GM21737 (cell line): ENCODE measurements around the gene ALG1.

Experiments used
- ATAC-seq: cut with Tn5 transposase; IDR thresholded peaks from one replicate; pipeline ENCODE4 v1.9.1; 2021; ENCODE audit warnings: mild to moderate bottlenecking, moderate library complexity; ENCODE audit not compliant: unreplicated experiment

ALG1 gene, protein sequence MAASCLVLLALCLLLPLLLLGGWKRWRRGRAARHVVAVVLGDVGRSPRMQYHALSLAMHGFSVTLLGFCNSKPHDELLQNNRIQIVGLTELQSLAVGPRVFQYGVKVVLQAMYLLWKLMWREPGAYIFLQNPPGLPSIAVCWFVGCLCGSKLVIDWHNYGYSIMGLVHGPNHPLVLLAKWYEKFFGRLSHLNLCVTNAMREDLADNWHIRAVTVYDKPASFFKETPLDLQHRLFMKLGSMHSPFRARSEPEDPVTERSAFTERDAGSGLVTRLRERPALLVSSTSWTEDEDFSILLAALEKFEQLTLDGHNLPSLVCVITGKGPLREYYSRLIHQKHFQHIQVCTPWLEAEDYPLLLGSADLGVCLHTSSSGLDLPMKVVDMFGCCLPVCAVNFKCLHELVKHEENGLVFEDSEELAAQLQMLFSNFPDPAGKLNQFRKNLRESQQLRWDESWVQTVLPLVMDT

DNA sequence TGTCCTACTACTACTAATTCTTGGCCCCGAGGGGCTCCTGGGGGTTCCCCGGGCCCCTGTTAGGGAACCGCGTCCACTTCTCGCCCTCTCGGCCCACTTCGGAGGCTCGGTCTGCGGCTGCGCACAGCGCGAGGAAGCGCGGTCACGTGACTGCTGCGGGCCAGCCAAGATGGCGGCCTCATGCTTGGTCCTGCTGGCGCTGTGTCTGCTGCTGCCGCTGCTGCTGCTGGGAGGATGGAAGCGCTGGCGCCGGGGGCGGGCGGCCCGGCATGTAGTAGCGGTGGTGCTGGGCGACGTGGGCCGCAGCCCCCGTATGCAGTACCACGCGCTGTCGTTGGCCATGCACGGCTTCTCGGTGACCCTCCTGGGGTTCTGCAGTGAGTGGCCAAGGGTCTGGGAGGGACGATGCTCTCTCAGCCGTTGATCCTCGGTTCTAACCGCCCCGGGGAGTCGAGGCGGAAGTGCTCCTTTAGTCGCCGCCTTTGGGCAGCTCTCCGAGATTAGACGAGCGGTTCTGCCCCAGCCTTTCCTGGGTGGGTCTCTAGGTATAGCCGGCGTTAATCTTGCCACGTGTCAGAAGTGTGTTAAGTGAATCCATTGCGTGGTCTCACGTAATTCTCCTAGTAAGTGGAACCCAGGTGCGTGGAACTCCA lies at the start of gene ALG1:
ALG1 (plus strand) TSS at position 163 of the 653 bp plus-strand sequence; CDS start at position 170, 7 bp downstream.
- ATAC-seq = peak; percentile 78

DNA sequence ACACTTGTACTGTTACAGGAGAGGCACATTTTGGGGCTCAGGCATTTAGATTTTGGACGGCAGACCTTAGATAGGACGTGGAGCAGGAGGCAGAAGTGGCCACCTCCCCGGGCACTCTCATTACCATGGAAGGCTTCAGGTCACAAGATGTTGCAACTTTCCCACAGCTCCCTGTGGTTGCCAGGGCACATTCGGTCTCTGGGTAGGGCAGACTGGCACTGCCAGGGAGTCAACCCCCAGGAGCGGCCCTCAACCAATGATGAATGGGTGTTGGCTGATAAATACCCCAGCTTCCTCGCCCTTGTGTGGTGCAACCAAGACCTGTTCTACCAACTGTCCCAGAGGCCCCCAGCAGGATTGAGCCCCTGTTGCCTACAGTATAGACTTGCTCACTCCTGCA lies 49.1 kb upstream of the ALG1 start:
- no peak for ATAC-seq

DNA sequence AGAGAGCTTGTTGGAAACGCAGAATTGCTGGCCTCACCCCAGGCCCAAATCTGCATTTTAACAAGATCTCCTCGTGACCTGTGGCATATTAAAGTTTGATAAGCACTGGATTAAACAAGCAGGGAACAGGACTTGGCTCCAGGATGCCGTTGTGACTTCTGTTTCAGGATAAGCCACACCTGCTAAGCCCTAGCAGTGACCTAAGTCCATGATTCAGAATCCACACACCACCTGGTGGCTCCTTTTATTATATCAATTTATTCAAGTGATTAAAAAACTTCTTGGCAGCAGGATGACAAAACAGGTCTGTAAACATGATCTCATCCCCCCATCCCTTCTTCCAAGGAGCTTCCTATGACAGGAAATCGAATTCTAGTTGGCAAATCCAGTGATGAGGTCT lies 47.0 kb upstream of the ALG1 start:
- ATAC-seq = no peak

DNA sequence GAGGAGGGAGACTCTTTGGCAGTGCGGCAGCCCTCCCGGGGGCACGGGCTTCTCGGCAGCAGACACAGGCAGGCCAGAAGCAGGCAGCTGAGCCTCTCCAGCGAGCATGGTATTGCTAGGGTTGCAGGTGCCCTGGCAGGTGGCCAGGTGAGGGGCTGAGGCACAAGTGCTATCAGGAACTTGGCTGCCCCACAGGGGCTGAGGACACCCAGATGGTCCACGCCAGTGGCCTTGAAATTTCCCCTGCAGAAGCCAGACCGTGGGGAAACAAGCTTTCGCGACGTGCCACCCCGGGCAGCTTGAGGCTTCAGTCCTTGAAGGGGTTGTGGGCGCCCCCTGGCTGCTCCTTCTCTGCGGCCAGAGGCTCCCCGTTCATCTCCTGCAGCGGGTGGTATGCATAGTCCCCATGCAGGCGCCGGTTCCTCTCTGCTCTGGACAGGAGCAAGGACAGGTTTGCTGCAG lies 46.4 kb upstream of the ALG1 start:
- ATAC-seq = no peak

DNA sequence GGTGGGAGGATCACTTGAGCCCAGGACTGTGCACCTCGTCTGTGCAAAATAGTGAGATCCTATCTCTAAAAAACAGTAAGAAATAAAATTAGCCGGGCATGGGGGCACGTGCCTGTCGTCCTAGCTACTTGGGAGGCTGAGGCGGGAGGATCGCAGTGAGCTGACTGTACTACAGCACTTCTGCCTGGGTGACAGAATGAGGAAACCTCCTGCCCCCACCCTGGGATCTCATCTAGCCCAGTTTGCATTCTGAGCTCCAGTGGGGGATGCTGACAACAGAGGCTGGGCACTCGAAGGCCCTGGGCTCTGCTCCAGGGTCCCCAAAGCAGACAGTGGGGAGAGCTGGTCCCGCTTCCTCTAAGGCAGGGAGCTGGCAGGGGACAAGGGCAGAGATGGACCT lies 45.0 kb upstream of the ALG1 start:
- ATAC-seq = no peak

DNA sequence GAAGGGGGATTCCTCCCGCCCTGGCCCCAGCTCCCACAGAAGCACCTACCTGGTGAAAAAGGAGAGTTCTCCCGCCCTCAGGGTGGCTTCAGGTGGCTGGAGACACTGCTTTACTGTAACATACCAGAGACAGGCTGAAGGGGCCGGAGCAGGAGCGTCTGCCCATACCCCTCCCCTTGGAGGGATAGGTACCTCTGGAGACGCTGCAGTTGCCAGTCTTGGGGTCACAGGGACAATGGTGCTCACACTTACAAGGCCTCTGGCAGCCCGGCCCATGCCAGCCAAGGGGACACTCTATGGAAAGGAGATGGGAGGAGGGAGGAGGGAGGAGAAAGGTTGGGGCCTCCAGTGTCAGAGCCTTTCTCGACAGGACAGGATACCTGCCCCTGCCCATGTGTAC lies 44.6 kb upstream of the ALG1 start:
- no peak for ATAC-seq

DNA sequence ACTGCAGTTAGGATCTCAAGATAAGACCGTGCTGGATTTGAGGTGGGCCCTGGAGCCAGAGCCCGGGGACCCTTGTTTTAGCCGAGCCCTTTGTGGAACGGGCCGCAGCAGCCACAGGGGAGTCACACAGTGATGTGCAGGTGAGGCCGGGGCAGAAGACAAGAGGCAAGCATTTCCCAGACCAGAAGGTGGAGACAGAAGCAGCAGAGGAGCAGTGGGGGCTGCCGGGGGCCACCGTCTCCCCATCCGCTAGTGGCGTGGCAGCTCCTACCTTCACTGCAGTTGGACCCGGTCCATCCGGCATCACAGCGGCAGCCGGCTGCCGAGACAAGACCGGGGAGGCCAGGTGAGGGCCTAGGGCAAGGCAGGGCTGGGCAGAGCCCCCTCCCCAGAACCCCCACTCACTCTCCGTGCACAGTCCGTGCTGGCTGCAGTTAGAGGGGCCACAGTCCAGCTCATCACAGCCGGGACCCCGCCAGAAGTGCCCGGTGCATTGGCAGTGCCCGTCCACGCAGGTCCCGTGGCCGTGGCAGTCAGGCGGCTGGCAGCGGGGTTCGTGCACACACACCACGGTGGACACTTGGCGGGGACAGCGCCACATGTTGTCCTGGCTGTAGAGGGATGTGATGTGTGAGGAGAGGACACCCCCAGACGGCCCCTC lies 43.9 kb upstream of the ALG1 start:
- no peak for ATAC-seq

DNA sequence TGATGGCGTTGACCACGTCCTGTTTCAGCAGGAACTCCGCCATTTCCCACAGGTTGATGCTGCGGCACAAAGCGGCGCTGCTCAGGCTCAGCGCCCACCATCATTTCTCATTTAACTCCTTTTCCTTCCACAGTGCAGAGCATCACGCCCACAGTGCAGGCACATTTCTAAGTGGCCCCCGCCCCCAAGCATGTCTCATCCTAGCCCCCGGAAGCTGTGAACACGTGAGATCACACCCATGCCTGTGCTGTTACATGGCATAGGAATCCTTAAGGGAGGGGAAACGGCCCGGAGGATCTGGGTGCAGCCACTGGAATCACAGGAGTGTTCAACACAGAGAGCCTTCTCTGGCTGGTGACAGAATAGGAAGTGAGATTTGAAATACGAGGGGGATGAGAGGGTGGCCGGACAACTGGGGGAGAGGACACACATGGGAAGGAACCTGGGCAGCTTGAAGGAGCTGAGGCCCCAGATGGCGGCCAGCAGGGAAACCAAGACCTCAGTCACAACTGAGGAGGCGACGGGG lies 42.6 kb upstream of the ALG1 start:
- no peak for ATAC-seq

DNA sequence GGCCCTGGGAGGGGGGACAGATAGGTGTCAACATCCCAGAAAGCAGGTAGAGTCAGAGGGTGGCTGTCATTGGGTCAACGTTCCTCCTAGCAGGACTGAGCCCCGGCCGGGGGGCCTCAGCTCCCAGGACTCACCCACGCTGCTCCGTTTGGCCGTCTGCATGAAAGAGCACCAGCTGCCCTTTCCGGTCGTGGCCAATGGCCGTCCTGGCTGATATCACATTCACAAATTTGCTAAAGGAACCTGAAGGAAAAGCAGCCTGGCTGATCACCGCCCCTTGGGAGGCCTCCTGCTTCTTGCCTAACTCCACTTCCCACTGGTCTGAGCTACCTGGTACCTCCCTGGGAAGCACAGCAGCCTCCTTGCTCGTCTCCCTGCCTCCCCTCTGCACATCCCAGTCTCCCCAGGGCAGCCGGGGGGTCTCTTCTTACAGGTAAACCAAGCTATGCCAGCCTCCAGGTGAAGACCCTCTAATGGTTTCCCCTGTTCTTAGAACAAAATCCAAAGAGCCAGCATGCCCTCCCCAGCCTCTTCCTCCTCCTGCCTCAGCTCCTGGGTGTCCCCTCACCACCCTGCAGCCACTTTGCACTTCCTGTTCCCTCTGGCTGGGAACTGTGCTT lies 41.3 kb upstream of the ALG1 start:
- no peak for ATAC-seq

DNA sequence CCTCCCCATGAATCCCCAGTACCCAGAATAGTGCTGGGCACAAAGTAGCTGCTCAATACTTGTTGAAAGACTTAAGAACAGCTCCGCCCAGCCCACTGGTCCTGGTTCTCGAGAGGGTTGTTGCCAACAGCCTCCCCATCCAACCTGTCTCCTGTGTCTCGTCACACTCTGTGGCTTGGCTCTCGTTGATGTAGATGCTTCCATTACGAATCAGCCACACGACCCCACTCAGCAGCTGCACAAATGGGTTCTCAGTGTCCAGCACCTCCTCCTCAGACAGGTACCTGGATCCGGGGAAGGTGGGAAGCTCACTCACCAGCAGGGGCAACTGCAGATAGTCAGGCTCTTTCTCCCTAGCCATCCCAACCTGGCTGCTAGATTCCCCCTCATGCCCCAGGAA lies 40.0 kb upstream of the ALG1 start:
- ATAC-seq = no peak

DNA sequence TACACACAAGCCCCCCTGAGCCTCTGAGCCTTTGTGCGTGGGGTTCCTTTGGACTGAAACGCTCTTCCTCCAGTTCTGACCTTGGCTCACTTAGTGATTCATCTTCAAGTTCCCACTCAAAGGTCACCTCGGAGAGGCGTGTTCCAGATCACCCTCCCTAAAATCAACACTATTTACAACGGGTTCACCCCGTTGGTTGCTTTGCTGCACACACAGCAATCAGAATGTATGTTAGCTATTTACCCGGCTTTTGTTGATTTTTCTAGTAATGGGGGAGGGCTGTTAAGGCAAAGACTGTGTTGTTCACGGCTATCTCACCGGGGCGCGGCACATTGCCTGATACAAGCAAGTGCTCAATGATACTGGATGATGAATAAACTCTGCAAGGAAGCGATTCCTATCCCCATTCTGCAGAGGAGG lies 38.9 kb upstream of the ALG1 start:
- ATAC-seq = no peak

DNA sequence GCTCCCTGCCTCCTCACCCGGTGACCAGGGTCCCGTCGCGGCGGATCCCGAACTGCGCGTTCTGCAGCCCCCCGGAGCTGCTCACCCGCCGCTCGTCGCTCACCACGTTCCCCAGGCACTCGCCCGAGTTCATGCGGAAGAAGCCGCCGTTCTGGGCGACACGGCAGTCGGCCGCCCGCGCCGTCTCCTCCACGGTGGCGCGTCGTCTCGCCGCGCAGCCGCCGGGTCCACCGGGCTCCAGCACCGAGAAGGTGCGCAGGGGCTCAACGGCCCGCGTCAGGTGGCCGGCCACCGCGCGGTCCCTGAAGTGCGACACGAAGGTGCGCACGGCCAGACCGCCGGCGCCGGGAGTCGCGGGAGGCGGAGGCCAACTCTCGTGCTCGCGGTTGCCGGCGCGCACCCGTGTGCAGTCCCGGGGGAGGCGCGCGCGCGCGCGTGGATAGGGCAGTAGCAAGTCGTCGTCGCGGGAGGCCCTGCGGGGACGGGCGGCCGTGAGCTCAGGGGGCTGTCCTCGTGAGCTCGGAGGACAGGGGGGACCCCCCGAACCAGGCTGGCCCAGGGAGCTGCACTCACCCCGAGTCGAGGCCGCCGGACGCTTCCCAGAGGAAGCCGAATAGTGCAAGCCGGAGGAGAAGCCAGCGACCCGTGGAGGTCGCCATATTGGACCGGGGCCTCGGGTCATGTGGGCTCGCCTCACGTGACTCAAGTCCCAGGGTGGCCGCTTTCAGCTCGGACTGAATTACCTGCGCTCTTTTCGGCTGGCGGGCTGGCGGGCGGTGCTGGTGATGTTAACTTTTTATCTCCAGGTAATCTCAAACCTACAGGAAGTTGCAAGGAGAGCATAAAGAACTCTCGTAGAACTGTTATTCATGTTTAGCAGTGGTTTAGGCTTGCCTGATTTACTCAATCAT lies 38.1 kb upstream of the ALG1 start, which contains the start of gene NAGPA:
NAGPA (minus strand) TSS at position 680 of the 911 bp plus-strand sequence; CDS start at position 659, 21 bp downstream.
- peak; percentile 86 for ATAC-seq

DNA sequence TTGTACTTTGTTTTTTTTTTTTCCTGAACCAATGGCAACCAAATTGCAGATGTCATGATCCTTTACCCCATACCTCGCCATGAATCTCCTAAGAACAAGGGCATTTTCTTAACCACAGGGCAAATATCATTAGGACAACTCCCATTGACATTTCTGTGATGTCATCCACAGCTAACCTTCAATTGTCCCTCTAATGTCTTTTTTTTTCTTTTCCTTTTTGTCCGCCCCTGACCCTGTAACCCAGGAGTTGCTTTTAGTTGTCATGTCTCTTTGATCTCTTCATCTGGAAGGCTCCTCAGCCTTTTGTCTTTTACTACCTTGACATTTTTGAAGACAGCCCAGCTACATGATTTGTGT lies 37.5 kb upstream of the ALG1 start:
- no peak for ATAC-seq

DNA sequence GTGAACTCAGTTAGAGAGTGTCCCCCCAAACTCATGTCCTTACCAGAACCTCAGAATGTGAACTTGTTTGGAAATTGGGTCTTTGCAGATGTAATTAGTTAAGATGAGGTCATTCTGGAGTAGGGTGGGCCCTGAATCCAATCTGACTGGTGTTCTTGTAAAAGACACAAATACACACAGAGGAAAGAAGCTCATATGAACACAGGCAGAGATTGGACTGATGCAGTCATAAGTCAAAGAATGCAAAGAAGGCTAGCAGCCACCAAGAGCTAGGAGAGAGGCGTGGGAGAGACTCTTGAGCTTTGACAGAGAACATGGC lies 35.8 kb upstream of the ALG1 start:
- no peak for ATAC-seq

DNA sequence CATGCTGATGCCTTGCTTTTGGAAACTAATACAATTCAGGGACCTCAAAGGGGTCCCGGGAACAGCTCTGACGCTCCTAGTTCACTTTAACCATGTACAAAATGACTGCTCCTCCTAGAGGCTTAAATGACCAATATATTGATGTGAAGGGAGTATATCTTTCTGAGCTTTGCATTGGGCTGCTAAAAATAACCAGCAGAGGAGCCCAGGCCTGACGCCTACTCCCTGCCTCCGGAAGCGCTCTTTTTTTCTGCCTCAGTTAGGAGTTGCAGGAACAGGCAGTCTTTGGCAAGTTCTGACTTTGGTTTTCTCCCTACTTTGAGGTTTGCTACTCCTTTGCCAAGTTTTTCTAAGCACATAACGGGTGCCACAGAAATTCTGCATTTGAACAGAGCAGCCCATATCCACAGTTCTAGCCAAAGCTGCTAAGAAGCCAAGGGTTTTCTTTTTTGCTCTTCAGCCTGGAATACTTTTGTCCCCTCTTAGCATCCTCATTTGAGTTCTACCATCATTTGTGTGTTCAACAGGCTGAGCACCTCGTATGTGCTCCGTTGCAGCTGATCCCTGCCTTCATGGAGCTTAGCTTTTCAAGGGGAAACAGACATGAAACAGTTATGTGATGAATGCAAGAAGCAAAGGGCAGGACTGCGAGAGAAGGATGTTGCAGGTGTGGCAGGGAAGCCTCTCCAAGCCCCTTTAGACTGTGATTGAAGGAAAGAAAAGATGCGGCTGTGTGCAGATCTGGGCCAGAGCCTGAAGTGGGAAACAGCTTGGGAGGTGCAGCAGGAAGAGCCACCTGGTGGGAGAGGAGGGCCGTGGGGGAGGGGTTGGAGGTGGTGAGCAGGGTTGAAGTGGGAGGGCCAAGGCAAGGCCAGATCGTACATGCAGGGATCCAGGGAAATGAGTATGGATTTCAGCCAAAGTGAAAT lies 35.2 kb upstream of the ALG1 start:
- no peak for ATAC-seq

DNA sequence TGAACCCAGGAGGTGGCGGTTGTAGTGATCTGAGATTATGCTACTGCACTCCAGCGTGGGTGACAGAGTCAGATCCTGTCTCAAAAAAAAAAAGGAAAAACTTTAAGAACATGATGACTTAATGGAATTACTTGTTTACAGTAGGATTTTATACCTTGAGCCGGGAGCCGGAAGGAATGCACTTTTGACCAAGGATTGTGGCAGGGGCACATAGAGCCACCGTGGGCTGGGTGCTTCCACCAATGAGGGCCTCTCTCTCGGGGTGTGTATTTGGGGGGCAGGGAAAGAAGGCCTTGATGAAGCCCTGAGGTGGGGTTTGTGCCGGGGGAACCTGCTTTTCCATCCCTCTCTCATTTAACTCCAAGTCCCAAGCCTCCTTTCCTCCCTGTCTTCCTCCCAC lies 31.2 kb upstream of the ALG1 start:
- ATAC-seq = no peak

DNA sequence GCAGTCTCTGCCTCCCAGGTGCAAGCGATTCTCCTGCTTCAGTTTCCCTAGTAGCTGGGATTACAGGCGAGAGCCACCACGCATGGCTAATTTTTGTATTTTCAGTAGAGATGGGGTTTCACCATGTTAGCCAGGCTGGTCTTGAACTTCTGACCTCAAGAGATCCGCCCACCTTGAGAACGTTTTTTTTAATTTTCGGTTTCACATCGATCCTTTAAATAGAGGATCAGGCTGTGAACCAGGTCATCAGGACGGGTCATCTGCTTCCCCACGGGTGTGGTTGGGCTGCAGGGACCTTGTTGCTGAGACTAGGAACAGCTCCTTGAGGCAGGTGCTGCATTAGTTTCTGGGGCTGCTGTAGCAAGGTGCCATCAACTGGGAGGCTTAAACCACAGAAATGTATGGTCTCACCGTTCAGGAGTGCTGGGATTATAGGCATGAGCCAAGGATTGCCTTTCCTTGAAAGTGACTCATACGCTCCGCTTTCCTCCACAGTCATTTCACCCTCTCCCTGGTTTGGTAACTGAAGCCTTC lies 30.0 kb upstream of the ALG1 start:
- ATAC-seq = no peak

DNA sequence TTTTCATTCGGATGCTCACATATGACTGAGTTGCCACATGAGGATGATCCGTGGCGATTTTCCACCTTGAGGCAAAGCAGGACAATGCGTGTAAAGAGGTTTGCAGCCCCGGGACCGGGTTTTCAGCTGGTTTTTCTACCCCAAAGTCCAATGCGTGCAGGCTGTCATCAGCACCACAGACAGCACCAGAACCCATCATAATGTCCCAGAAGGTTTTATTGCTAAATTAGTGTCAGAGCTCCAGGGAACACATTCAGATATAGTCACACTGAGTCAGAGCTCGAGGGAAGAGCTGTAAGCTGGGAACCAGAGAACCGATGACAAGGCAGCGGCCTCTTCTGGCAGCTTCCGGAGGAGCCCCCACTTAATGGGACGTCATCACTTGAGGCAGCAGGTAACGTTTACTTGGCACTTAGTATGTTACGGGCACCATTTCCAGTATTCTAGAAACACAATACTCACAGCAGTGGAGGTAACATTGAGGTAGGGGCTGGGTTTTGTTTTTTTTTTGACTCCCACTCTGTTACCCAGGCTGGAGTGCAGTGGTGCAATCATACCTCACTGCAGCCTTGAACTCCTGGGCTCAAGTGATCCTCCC lies 29.0 kb upstream of the ALG1 start:
- no peak for ATAC-seq
